OCI-LY1 (cell line): ENCODE data around the gene EMSY.

ENCODE experiments used
- H2AFZ ChIP-seq: fragments of 200-600 bp; sonication (generic), shearing (Covaris generic); 2 replicates; pipeline ENCODE4 v1.6.0; 2014; ENCODE audit warnings: antibody characterized with exemption, mild to moderate bottlenecking, low read length
- H3F3A ChIP-seq: fragments of 200-600 bp; sonication (generic), shearing (Covaris generic); 2 replicates; pipeline ENCODE4 v1.6.0; 2014; ENCODE audit warnings: mild to moderate bottlenecking, antibody characterized with exemption, low read length, moderate library complexity; ENCODE audit not compliant: insufficient read depth
- H3K27ac ChIP-seq: fragments of 200-600 bp; sonication (generic); 2 replicates; pipeline ENCODE4 v1.5.1; 2014; ENCODE audit warnings: low read length, mixed run types, mild to moderate bottlenecking, low read depth; ENCODE audit not compliant: poor library complexity, severe bottlenecking
- H3K27me3 ChIP-seq: fragments of 200-600 bp; sonication (generic); 2 replicates; pipeline ENCODE4 v1.6.0; 2014; ENCODE audit warnings: antibody characterized with exemption, mild to moderate bottlenecking, low read length, moderate library complexity; ENCODE audit not compliant: insufficient read depth
- H3K36me3 ChIP-seq: fragments of 200-600 bp; sonication (generic); 2 replicates; pipeline ENCODE4 v1.6.1; 2014; ENCODE audit warnings: mild to moderate bottlenecking, antibody characterized with exemption, low read length, moderate library complexity, mixed read lengths; ENCODE audit not compliant: insufficient read depth
- H3K4me1 ChIP-seq: fragments of 200-600 bp; sonication (generic); 2 replicates; pipeline ENCODE4 v1.5.1; 2014; ENCODE audit warnings: mild to moderate bottlenecking, low read length, moderate library complexity; ENCODE audit not compliant: insufficient read depth, severe bottlenecking
- H3K4me2 ChIP-seq: fragments of 200-600 bp; sonication (generic), shearing (Covaris generic); 2 replicates; pipeline ENCODE4 v1.6.1; 2014; ENCODE audit warnings: low read length
- H3K4me3 ChIP-seq: fragments of 200-600 bp; sonication (generic); 2 replicates; pipeline ENCODE4 v1.5.1; 2014; ENCODE audit warnings: low read length, low read depth, mild to moderate bottlenecking, mixed read lengths; ENCODE audit not compliant: poor library complexity, severe bottlenecking
- H3K79me2 ChIP-seq: fragments of 200-600 bp; shearing (Covaris generic); 2 replicates; pipeline ENCODE4 v1.6.1; 2016; ENCODE audit warnings: mixed run types, low read length, mixed read lengths; ENCODE audit not compliant: insufficient read depth
- H3K9ac ChIP-seq: fragments of 200-600 bp; sonication (generic), shearing (Covaris generic); 2 replicates; pipeline ENCODE4 v1.6.1; 2014; ENCODE audit warnings: mild to moderate bottlenecking, low read length, mixed read lengths
- H3K9me2 ChIP-seq: fragments of 200-600 bp; sonication (generic), shearing (Covaris generic); 2 replicates; pipeline ENCODE4 v1.6.1; 2014; ENCODE audit warnings: low read depth, mild to moderate bottlenecking, low read length, mixed read lengths
- H3K9me3 ChIP-seq: fragments of 200-600 bp; shearing (Covaris generic); 2 replicates; pipeline ENCODE4 v1.6.1; 2014; ENCODE audit warnings: low read length, mixed read lengths
- H4K20me1 ChIP-seq: fragments of 200-600 bp; sonication (generic), shearing (Covaris generic); 2 replicates; pipeline ENCODE4 v1.6.0; 2016; ENCODE audit warnings: mild to moderate bottlenecking, low read length; ENCODE audit not compliant: insufficient read depth
- EZH2 ChIP-seq: fragments of 200-600 bp; sonication (generic), shearing (Covaris generic); IDR thresholded peaks from 2 replicates; pipeline ENCODE4 v1.8.0; 2017; ENCODE audit warnings: borderline replicate concordance, mixed run types, mild to moderate bottlenecking, antibody characterized with exemption, low read length, moderate library complexity, mixed read lengths
- TF ChIP-seq, protein P1 (sequence below): fragments of 200-600 bp; sonication (generic), shearing (Covaris generic); IDR thresholded peaks from 2 replicates; pipeline ENCODE4 v1.5.1; 2017; ENCODE audit warnings: mild to moderate bottlenecking, antibody characterized with exemption, low read length, moderate library complexity, mixed read lengths

EMSY gene

GRCh38 chr11:76471382-76471781, 26.6 kb downstream of the EMSY start:
- Histone ChIP-seq H3K4me2 (no peak overlapping the region), H4K20me1 (no peaks in the 10 kb centered on the region), H3F3A (no peaks in the 10 kb centered on the region), H3K27ac (no peak overlapping the region), H3K9ac (no peak overlapping the region), H3K4me3 (no peak overlapping the region), H3K9me3 (no peaks in the 10 kb centered on the region), H3K36me3 (peaks cover 67% of the 10 kb centered on the region), H3K9me2 (no peaks in the 10 kb centered on the region), H3K79me2 (no peaks in the 10 kb centered on the region), H2AFZ (no peak overlapping the region), H3K4me1 (no peaks in the 10 kb centered on the region), H3K27me3 (no peaks in the 10 kb centered on the region)
- TF ChIP-seq, protein P1, sequence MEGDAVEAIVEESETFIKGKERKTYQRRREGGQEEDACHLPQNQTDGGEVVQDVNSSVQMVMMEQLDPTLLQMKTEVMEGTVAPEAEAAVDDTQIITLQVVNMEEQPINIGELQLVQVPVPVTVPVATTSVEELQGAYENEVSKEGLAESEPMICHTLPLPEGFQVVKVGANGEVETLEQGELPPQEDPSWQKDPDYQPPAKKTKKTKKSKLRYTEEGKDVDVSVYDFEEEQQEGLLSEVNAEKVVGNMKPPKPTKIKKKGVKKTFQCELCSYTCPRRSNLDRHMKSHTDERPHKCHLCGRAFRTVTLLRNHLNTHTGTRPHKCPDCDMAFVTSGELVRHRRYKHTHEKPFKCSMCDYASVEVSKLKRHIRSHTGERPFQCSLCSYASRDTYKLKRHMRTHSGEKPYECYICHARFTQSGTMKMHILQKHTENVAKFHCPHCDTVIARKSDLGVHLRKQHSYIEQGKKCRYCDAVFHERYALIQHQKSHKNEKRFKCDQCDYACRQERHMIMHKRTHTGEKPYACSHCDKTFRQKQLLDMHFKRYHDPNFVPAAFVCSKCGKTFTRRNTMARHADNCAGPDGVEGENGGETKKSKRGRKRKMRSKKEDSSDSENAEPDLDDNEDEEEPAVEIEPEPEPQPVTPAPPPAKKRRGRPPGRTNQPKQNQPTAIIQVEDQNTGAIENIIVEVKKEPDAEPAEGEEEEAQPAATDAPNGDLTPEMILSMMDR: no peak
- TF ChIP-seq EZH2: no peak

DNA sequence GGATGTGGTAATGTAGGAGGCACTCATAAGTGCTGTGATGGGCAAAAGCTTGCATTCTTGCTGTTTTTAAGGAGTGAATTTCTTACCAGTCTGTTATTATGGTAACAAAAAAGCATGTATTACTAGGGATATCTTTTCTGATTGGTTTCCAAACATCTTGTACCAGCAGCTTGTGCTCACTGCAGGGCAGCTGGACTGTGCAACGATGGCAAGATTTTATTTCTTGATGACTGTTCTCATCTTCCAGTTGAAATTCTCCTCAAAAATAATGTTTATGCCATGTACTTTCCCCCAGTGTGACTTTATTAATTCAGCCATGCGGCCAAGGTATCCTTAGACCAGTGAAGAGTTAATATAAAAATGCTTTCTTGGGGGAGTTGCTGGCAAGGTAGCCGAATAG, 35.4 kb downstream of the EMSY start:
- H3K27ac ChIP-seq: no peak overlapping the region
- H3K4me1 ChIP-seq: no peaks in the 10 kb centered on the region
- H3F3A ChIP-seq: no peaks in the 10 kb centered on the region
- no peak overlapping the region for H3K4me2 ChIP-seq
- H3K9me3 ChIP-seq: no peaks in the 10 kb centered on the region
- peaks cover 48% of the 10 kb centered on the region for H3K36me3 ChIP-seq
- no peak overlapping the region for H3K4me3 ChIP-seq
- no peaks in the 10 kb centered on the region for H3K79me2 ChIP-seq
- H2AFZ ChIP-seq: no peak overlapping the region
- no peak overlapping the region for H3K9ac ChIP-seq
- TF ChIP-seq, protein P1: no peak
- TF ChIP-seq EZH2: no peak
- no peaks in the 10 kb centered on the region for H4K20me1 ChIP-seq
- H3K27me3 ChIP-seq: no peaks in the 10 kb centered on the region
- H3K9me2 ChIP-seq: no peaks in the 10 kb centered on the region

DNA sequence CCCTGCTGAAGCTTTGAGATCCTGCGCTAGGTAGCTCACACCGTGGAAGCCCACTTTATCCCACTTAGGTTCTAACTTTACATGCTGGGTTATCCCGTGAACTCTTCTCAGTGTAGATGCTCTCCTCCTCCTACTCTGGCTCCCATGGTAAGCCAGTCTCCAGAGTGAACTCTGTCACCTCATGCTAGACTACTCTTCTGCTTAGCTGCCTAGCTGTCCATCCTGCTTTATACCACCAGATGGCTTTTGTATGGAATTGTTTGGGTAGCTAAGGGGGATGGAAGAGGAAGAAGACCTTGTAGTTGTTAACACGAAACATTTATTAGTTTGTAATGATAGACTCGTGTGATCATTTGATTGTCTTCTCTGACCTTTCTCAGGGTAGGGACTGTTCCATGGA, 46.8 kb downstream of the EMSY start:
- H3K9me2 ChIP-seq: no peaks in the 10 kb centered on the region

More for the DNA sequence above, 46.8 kb downstream of the EMSY start:
- Histone ChIP-seq H3K27me3 (no peaks in the 10 kb centered on the region), H3K9me3 (no peaks in the 10 kb centered on the region), H3K4me2 (no peak overlapping the region), H3K4me3 (no peak overlapping the region), H3K79me2 (no peaks in the 10 kb centered on the region), H3K4me1 (no peaks in the 10 kb centered on the region), H3K27ac (no peak overlapping the region), H3F3A (no peaks in the 10 kb centered on the region), H3K36me3 (peaks cover 38% of the 10 kb centered on the region), H3K9ac (no peak overlapping the region), H2AFZ (no peak overlapping the region), H4K20me1 (no peaks in the 10 kb centered on the region)
- TF ChIP-seq EZH2: no peak
- TF ChIP-seq, protein P1: no peak
